SK-N-SH (cell line): ENCODE measurements around the gene CYS1.

ENCODE experiments used
- CTCF ChIP-seq: fragments of 200-600 bp; sonication (generic); IDR thresholded peaks from 2 replicates; pipeline ENCODE4 v1.6.1; 2017; ENCODE audit warnings: antibody characterized with exemption, mild to moderate bottlenecking, moderate library complexity
- EP300 ChIP-seq, 2 experiments: IDR thresholded peaks; 2 replicates each; pipeline versions ENCODE4 v1.4.0 to v1.6.1; 2012; ENCODE audit warnings: borderline replicate concordance in 1 of 2, low read depth in 1 of 2, low read length in 1 of 2
- REST ChIP-seq: IDR thresholded peaks from 2 replicates; pipeline ENCODE4 v1.6.1; 2012; ENCODE audit warnings: mild to moderate bottlenecking, low read depth, low read length, moderate library complexity
- RFX5 ChIP-seq: IDR thresholded peaks from 2 replicates; pipeline ENCODE4 v1.6.1; 2012; ENCODE audit warnings: mild to moderate bottlenecking, improper control_type of control experiment, low read length

GRCh38 chr2:10096641-10097040 is 16.4 kb upstream of the CYS1 start:
- no peak for TF ChIP-seq CTCF
- no peak for TF ChIP-seq RFX5
- no peak for TF ChIP-seq REST
- no peak for TF ChIP-seq EP300 (IDR thresholded peaks at IDR 0.05; ENCODE audit: borderline replicate concordance in 1 of 2, low read depth in 1 of 2, low read length in 1 of 2)
